Thyroid gland (tissue), 4 donors: ENCODE results near the gene CBARP. TPM values are rescaled to one million over a fixed set of nuclear protein-coding genes. Genes with fewer than 3 reads are reported as not detected.

Experiments used
- DNase-seq, 2 donors: peaks; one replicate each; pipeline ENCODE4 v3.0.0-alpha.2; 2019
- H3K27ac ChIP-seq, 3 donors: fragments of 200-600 bp; sonication (generic); 1 replicate in 2 of 3; 2 replicates in 1 of 3; pipeline ENCODE4 v1.5.1; 2016 to 2019; ENCODE audit warnings: mild to moderate bottlenecking in 1 of 3, moderate library complexity in 1 of 3
- H3K27me3 ChIP-seq: fragments of 200-600 bp; sonication (generic); one replicate; pipeline ENCODE4 v1.5.1; 2019
- H3K36me3 ChIP-seq, 2 donors: fragments of 200-600 bp; sonication (generic); one replicate each; pipeline ENCODE4 v1.5.1; 2016 to 2019
- H3K4me1 ChIP-seq, 2 donors: fragments of 200-600 bp; sonication (generic); one replicate each; pipeline ENCODE4 v1.5.1; 2017 to 2019
- H3K4me3 ChIP-seq, 3 donors: fragments of 200-600 bp; sonication (generic); replicated peaks in 1 of 3; 1 replicate in 2 of 3; 2 replicates in 1 of 3; pipeline ENCODE4 v1.5.1; 2016; ENCODE audit warnings: mild to moderate bottlenecking in 1 of 3
- H3K9me3 ChIP-seq: fragments of 200-600 bp; sonication (generic); one replicate; pipeline ENCODE4 v1.5.1; 2017
- POLR2A ChIP-seq, 2 donors: fragments of 450-650 bp; IDR thresholded peaks; one replicate each; pipeline ENCODE4 v1.6.1; 2017; ENCODE audit warnings: antibody characterized with exemption in 2 of 2, mild to moderate bottlenecking in 2 of 2, moderate library complexity in 1 of 2
- WGBS, 2 donors: methylation state at CpG; one replicate each; pipeline ENCODE4 v1.1.5; 2017; 5-methylcytosine and 5-hydroxymethylcytosine counted together
- intact Hi-C: fragments of 100-400 bp; cut with DNase I; formaldehyde crosslinking; loops from one replicate; pipeline ENCODE4 v1.15.1; 2023
- total RNA-seq, 4 donors: library from RNA; depleted of rRNA; stranded (reverse); fragments of >200 nt; gene quantifications; one replicate each; pipeline ENCODE4 v1.2.3, GENCODE V29; 2016
- TF ChIP-seq, protein P1 (sequence below), 6 experiments: fragments of 200-600 bp in 3 of 6; fragments of 450-650 bp in 3 of 6; sonication (generic) in 3 of 6; IDR thresholded peaks; one replicate each; pipeline ENCODE4 v1.5.1; 2016 to 2019; ENCODE audit warnings: antibody characterized with exemption in 6 of 6, mild to moderate bottlenecking in 2 of 6, inconsistent platforms in 1 of 6, moderate library complexity in 1 of 6

The CBARP gene
- total RNA-seq, 4 donors from 2014 or later = 0.73 to 3.2 (median 1.5) TPM

DNA sequence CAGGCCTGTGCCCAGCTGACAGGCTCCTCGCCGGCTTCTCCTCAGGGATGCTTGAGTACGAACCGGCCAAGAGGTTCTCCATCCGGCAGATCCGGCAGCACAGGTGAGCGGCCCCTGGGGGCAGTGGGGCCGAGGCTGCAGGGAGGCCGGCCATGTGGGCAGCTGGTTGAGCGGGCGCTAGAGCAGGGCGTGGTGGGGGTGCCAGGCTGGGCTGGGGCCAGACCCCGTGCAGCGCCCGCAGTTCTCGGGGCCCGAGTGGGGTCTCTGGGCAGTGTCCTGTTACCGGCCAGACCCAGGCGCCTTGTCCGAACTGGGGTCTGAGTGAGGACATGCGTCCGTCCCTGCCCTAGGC is 15.9 kb downstream of the CBARP start:
- intact Hi-C loops = no loop called here
- no peaks in the 10 kb centered on the region for H3K9me3 ChIP-seq
- no peak for DNase-seq
- H3K36me3 ChIP-seq = peaks cover 45 to 55% of the 10 kb centered on the region in 2 donors
- WGBS, 2 donors = 96% methylated on average over 15 of the region's 22 CpGs; no CpG with 5 or more reads in 1 of the 2 donors
- no peak overlapping the region for H3K4me3 ChIP-seq
- H3K4me1 ChIP-seq = peaks cover 0 to 10% of the 10 kb centered on the region in 2 donors
- no peak for TF ChIP-seq POLR2A (IDR thresholded peaks at IDR 0.05)
- TF ChIP-seq, protein P1, sequence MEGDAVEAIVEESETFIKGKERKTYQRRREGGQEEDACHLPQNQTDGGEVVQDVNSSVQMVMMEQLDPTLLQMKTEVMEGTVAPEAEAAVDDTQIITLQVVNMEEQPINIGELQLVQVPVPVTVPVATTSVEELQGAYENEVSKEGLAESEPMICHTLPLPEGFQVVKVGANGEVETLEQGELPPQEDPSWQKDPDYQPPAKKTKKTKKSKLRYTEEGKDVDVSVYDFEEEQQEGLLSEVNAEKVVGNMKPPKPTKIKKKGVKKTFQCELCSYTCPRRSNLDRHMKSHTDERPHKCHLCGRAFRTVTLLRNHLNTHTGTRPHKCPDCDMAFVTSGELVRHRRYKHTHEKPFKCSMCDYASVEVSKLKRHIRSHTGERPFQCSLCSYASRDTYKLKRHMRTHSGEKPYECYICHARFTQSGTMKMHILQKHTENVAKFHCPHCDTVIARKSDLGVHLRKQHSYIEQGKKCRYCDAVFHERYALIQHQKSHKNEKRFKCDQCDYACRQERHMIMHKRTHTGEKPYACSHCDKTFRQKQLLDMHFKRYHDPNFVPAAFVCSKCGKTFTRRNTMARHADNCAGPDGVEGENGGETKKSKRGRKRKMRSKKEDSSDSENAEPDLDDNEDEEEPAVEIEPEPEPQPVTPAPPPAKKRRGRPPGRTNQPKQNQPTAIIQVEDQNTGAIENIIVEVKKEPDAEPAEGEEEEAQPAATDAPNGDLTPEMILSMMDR (IDR thresholded peaks at IDR 0.05) = no peak
- no peak overlapping the region for H3K27ac ChIP-seq
- no peaks in the 10 kb centered on the region for H3K27me3 ChIP-seq

DNA sequence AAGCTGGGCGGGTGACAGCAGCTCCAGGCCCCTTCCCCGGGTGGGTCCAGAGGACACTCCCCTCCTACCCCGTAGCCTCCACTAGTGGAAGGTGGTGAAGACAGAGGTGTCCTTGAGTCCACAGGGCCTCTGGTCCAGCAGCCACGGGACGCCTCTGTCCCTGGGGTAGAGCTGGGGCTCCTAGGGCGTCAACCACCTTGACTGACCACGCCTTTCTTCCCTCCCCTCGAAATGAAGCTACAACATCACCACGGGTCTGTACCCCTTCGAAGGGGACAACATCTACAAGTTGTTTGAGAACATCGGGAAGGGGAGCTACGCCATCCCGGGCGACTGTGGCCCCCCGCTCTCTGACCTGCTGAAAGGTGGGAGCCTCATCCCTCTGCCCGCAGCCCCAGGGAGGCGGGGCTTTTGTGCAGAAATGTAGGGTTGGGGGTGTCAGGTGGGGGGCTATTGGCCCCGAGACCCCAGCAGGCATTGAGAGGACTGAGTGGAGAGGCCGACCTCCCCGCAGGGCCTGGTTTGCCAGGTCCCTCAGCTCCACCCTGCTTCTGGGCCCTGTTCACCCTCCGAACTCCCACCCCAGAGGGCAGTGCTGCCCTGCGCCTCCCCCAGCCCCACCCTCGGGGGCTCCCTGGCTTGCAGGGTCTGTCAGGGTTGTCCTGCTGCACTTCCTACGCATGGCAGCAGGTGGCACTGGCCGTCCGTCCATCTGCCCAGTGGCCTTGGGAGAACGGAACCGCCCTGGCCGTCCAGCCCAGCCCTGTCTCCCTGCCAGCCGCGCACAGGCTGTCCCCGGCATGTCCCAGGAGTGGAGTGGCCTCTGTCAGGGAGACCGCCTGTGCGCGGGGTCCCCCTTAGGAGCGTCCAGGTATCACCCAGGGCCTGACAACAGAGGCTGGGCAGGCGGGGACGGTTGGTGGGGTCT is 16.6 kb downstream of the CBARP start:
- no peak overlapping the region for H3K27ac ChIP-seq
- H3K9me3 ChIP-seq = no peaks in the 10 kb centered on the region
- no peaks in the 10 kb centered on the region for H3K27me3 ChIP-seq
- H3K4me1 ChIP-seq = peaks cover 0 to 17% of the 10 kb centered on the region in 2 donors
- DNase-seq = peak; percentile 30 to 44
- TF ChIP-seq POLR2A (IDR thresholded peaks at IDR 0.05) = no peak
- TF ChIP-seq, protein P1 (IDR thresholded peaks at IDR 0.05) = peak in 5 of 6 experiments; percentile 18 to 55 (median 25)
- H3K4me3 ChIP-seq = no peak overlapping the region
- peaks cover 40 to 49% of the 10 kb centered on the region in 2 donors for H3K36me3 ChIP-seq
- intact Hi-C loops = no loop called here
- 78 to 89% methylated on average over 18 to 35 of the region's 38 CpGs for WGBS, 2 donors

DNA sequence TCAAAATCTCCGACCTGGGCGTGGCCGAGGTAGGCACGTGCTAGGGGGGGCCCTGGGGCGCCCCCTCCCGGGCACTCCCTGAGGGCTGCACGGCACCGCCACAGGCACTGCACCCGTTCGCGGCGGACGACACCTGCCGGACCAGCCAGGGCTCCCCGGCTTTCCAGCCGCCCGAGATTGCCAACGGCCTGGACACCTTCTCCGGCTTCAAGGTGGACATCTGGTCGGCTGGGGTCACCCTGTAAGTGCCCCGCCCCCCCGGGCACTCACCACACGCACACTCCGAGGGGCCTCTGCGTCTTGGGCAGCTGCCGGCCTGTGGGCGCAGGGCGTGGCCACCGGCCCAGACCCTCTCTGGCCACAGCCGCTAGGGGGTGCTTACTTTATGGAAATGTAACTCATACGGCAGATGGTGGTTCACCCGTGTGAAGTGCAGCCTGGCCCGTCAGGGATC is 17.3 kb downstream of the CBARP start:
- intact Hi-C loops = no loop called here
- Histone ChIP-seq H3K4me3 (no peak overlapping the region), H3K27ac (no peak overlapping the region), H3K36me3 (peaks cover 40 to 43% of the 10 kb centered on the region in 2 donors), H3K4me1 (peaks cover 6 to 24% of the 10 kb centered on the region in 2 donors), H3K27me3 (no peaks in the 10 kb centered on the region), H3K9me3 (no peaks in the 10 kb centered on the region)
- WGBS, 2 donors = 92 to 100% methylated on average over 2 to 7 of the region's 33 CpGs
- DNase-seq = no peak
- TF ChIP-seq, protein P1 (IDR thresholded peaks at IDR 0.05) = no peak
- TF ChIP-seq POLR2A (IDR thresholded peaks at IDR 0.05) = no peak

DNA sequence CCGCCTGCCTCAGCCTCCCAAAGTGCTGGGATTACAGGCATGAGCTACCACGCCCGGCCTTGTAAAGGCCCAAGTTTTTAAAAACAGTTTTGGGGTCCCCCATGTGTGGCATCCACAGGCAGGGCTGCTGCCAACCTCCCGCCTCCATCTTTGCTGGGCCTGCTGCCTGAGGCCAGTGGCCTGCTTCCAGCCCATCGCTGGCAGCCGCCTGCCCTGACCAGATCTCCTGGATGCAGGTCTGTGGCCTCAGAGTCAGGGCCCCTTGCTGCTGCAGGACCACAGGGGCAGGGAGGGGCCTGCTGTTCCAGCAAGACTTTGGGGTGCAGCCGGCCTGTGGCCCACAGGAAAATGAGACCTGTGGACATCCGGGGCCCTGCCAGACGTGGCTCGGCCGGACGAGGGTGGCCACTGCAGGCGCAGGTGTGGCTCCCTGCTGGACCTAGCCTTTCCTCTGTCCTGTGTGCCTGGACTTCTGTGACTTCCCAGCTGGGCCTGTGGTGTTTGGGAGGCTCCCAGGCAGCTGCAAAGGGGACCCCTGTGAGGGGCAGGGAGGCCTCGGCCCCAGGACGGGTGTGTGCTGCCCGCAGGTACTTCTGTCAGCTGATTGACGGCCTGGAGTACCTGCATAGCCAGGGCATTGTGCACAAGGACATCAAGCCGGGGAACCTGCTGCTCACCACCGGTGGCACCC is 17.9 kb downstream of the CBARP start:
- no peaks in the 10 kb centered on the region for H3K9me3 ChIP-seq
- H3K27me3 ChIP-seq = no peaks in the 10 kb centered on the region
- no peak overlapping the region for H3K27ac ChIP-seq
- WGBS, 2 donors = 91 to 94% methylated on average over 10 to 16 of the region's 19 CpGs
- no peak overlapping the region for H3K4me3 ChIP-seq
- peaks cover 40 to 43% of the 10 kb centered on the region in 2 donors for H3K36me3 ChIP-seq
- DNase-seq = no peak
- intact Hi-C loops = no loop called here
- TF ChIP-seq, protein P1 (IDR thresholded peaks at IDR 0.05) = no peak
- TF ChIP-seq POLR2A (IDR thresholded peaks at IDR 0.05) = no peak
- H3K4me1 ChIP-seq = peaks cover 12 to 30% of the 10 kb centered on the region in 2 donors
